ENCODE results near the gene C4orf50.

Gene C4orf50

GRCh38 chr4:6043188-6043587 is 25.0 kb upstream of the C4orf50 start:
- no peak for DNase-seq

- no peak for DNase-seq
Measured at GRCh38 chr4:6042293-6043063, 24.2 kb upstream of the C4orf50 start.

GRCh38 chr4:6041800-6042199 is 23.6 kb upstream of the C4orf50 start:
- no peak for DNase-seq

GRCh38 chr4:6038711-6039110 is 20.5 kb upstream of the C4orf50 start:
- no peak for DNase-seq

GRCh38 chr4:6035786-6036185 is 17.6 kb upstream of the C4orf50 start:
- no peak for DNase-seq

- no peak for DNase-seq
Measured at GRCh38 chr4:6033381-6033780, 15.2 kb upstream of the C4orf50 start.

- DNase-seq, result peak; percentile 84
Measured at GRCh38 chr4:6032249-6033244, 14.3 kb upstream of the C4orf50 start.

- no peak for DNase-seq
Measured at GRCh38 chr4:6031846-6032245, 13.6 kb upstream of the C4orf50 start.

GRCh38 chr4:6030679-6031078 is 12.4 kb upstream of the C4orf50 start:
- no peak for DNase-seq

- DNase-seq, result no peak
Measured at GRCh38 chr4:6029254-6029653, 11.0 kb upstream of the C4orf50 start.

GRCh38 chr4:6028168-6028567 is 9.9 kb upstream of the C4orf50 start:
- no peak for DNase-seq

GRCh38 chr4:6027392-6027791 is 9.2 kb upstream of the C4orf50 start:
- DNase-seq, result no peak

- DNase-seq, result no peak
Measured at GRCh38 chr4:6024313-6024960, 6.2 kb upstream of the C4orf50 start.

- DNase-seq, result no peak
Measured at GRCh38 chr4:6023731-6024130, 5.5 kb upstream of the C4orf50 start.

GRCh38 chr4:6022607-6023288 is 4.5 kb upstream of the C4orf50 start:
- no peak for DNase-seq

- DNase-seq, result no peak
Measured at GRCh38 chr4:6021831-6022606, 3.8 kb upstream of the C4orf50 start.

- DNase-seq, result peak; percentile 52
Measured at GRCh38 chr4:6020613-6021012, 2.4 kb upstream of the C4orf50 start.

- DNase-seq, result peak; percentile 61
Measured at GRCh38 chr4:6019316-6020263, 1.4 kb upstream of the C4orf50 start.

- no peak for DNase-seq
Measured at GRCh38 chr4:6017800-6018199, 431 bp downstream of the C4orf50 start.

GRCh38 chr4:6017030-6017429 is 1.2 kb downstream of the C4orf50 start:
- DNase-seq, result no peak

GRCh38 chr4:6013564-6013963 is 4.7 kb downstream of the C4orf50 start:
- DNase-seq, result no peak
